Muscle layer of colon (tissue), 2 donors: ENCODE data around the gene B4GALNT4.
"Not testable (repeated sequence)": the region's sequence is repeated elsewhere in the genome, so short reads cannot be mapped to it uniquely, and the experiment has no call there.

ENCODE experiments used
- H3K27ac ChIP-seq: one replicate; pipeline ENCODE4 v1.7.0; 2013; ENCODE audit warnings: low read depth, mild to moderate bottlenecking, low read length, moderate library complexity
- H3K27me3 ChIP-seq, 2 donors: one replicate each; pipeline ENCODE4 v1.7.0; 2013; ENCODE audit warnings: low read length in 2 of 2, mild to moderate bottlenecking in 2 of 2; ENCODE audit not compliant: insufficient read depth in 2 of 2, control insufficient read depth in 1 of 2
- H3K36me3 ChIP-seq: one replicate; pipeline ENCODE4 v1.7.0; 2013; ENCODE audit warnings: mild to moderate bottlenecking, low read length; ENCODE audit not compliant: insufficient read depth
- H3K4me1 ChIP-seq: one replicate; pipeline ENCODE4 v1.7.0; 2013; ENCODE audit warnings: mild to moderate bottlenecking, low read length; ENCODE audit not compliant: insufficient read depth
- H3K4me3 ChIP-seq, 2 donors: one replicate each; pipeline ENCODE4 v1.7.0; 2013; ENCODE audit warnings: low read length in 2 of 2, low read depth in 1 of 2, mild to moderate bottlenecking in 1 of 2, moderate library complexity in 1 of 2
- H3K9ac ChIP-seq: one replicate; pipeline ENCODE4 v1.7.0; 2013; ENCODE audit warnings: low read length
- H3K9me3 ChIP-seq: one replicate; pipeline ENCODE4 v1.7.0; 2013; ENCODE audit warnings: mild to moderate bottlenecking, low read length
- donor health status: abdominal sarcoma.
- donor health status: Adenocarcinoma of cecum.

B4GALNT4 gene

GRCh38 chr11:418343-419247 is 49.3 kb downstream of the B4GALNT4 start:
- Histone ChIP-seq H3K9ac (no peak overlapping the region), H3K27me3 (peaks cover 6 to 54% of the 10 kb centered on the region in 2 donors)

GRCh38 chr11:419248-420005 is 50.1 kb downstream of the B4GALNT4 start:
- Histone ChIP-seq H3K9ac (no peak overlapping the region), H3K27ac (no peak overlapping the region), H3K27me3 (peaks cover 6 to 54% of the 10 kb centered on the region in 2 donors), H3K9me3 (no peaks in the 10 kb centered on the region), H3K4me1 (no peaks in the 10 kb centered on the region), H3K4me3 (no peak overlapping the region), H3K36me3 (no peaks in the 10 kb centered on the region)

More at GRCh38 chr11:418343-419247, 49.3 kb downstream of the B4GALNT4 start:
- Histone ChIP-seq H3K27ac (no peak overlapping the region), H3K4me1 (no peaks in the 10 kb centered on the region), H3K4me3 (no peak overlapping the region), H3K36me3 (no peaks in the 10 kb centered on the region), H3K9me3 (no peaks in the 10 kb centered on the region)

GRCh38 chr11:420054-420910 is 51.0 kb downstream of the B4GALNT4 start:
- H3K9ac ChIP-seq, result no peak overlapping the region
- no peaks in the 10 kb centered on the region for H3K9me3 ChIP-seq
- H3K36me3 ChIP-seq, result no peaks in the 10 kb centered on the region
- no peak overlapping the region for H3K27ac ChIP-seq
- H3K27me3 ChIP-seq, result peaks cover 6 to 52% of the 10 kb centered on the region in 2 donors
- no peak overlapping the region for H3K4me3 ChIP-seq
- no peaks in the 10 kb centered on the region for H3K4me1 ChIP-seq

- Histone ChIP-seq H3K4me3 (no peak overlapping the region), H3K27me3 (peaks cover 6 to 45% of the 10 kb centered on the region in 2 donors)
Measured at GRCh38 chr11:420911-421321, 51.6 kb downstream of the B4GALNT4 start.

GRCh38 chr11:422249-422656 is 53.0 kb downstream of the B4GALNT4 start:
- H3K4me1 ChIP-seq, result no peaks in the 10 kb centered on the region

More at GRCh38 chr11:420911-421321, 51.6 kb downstream of the B4GALNT4 start:
- Histone ChIP-seq H3K9me3 (no peaks in the 10 kb centered on the region), H3K4me1 (no peaks in the 10 kb centered on the region), H3K27ac (no peak overlapping the region), H3K36me3 (no peaks in the 10 kb centered on the region), H3K9ac (no peak overlapping the region)

GRCh38 chr11:424232-424631 is 54.9 kb downstream of the B4GALNT4 start:
- no peak overlapping the region for H3K4me3 ChIP-seq
- H3K9ac ChIP-seq, result no peak overlapping the region
- H3K9me3 ChIP-seq, result no peaks in the 10 kb centered on the region
- H3K36me3 ChIP-seq, result no peaks in the 10 kb centered on the region
- H3K4me1 ChIP-seq, result no peaks in the 10 kb centered on the region
- H3K27ac ChIP-seq, result no peak overlapping the region
- H3K27me3 ChIP-seq, result peaks cover 0 to 13% of the 10 kb centered on the region in 2 donors

More at GRCh38 chr11:422249-422656, 53.0 kb downstream of the B4GALNT4 start:
- Histone ChIP-seq H3K9ac (no peak overlapping the region), H3K9me3 (no peaks in the 10 kb centered on the region), H3K36me3 (no peaks in the 10 kb centered on the region), H3K27me3 (peaks cover 6 to 33% of the 10 kb centered on the region in 2 donors), H3K27ac (no peak overlapping the region), H3K4me3 (no peak overlapping the region)

GRCh38 chr11:424766-425165 is 55.5 kb downstream of the B4GALNT4 start:
- H3K4me3 ChIP-seq, H3K27ac ChIP-seq, H3K9me3 ChIP-seq, H3K27me3 ChIP-seq, H3K36me3 ChIP-seq, H3K9ac ChIP-seq, H3K4me1 ChIP-seq: not testable (repeated sequence)

- H3K9ac ChIP-seq, result no peak overlapping the region
- no peaks in the 10 kb centered on the region for H3K9me3 ChIP-seq
- peaks cover 0 to 3% of the 10 kb centered on the region in 2 donors for H3K27me3 ChIP-seq
- no peak overlapping the region for H3K27ac ChIP-seq
- no peaks in the 10 kb centered on the region for H3K4me1 ChIP-seq
- H3K4me3 ChIP-seq, result no peak overlapping the region
- H3K36me3 ChIP-seq, result no peaks in the 10 kb centered on the region
Measured at GRCh38 chr11:425301-425700, 56.0 kb downstream of the B4GALNT4 start.

GRCh38 chr11:426851-427250 is 57.6 kb downstream of the B4GALNT4 start:
- Histone ChIP-seq H3K4me1 (no peaks in the 10 kb centered on the region), H3K27me3 (no peaks in the 10 kb centered on the region), H3K9me3 (no peaks in the 10 kb centered on the region), H3K4me3 (no peak overlapping the region), H3K27ac (no peak overlapping the region), H3K36me3 (no peaks in the 10 kb centered on the region), H3K9ac (no peak overlapping the region)

GRCh38 chr11:428295-428694 is 59.0 kb downstream of the B4GALNT4 start:
- Histone ChIP-seq H3K36me3 (no peaks in the 10 kb centered on the region), H3K4me1 (no peaks in the 10 kb centered on the region), H3K9ac (no peak overlapping the region), H3K9me3 (no peaks in the 10 kb centered on the region), H3K27me3 (peaks cover 0 to 4% of the 10 kb centered on the region in 2 donors), H3K4me3 (no peak overlapping the region), H3K27ac (no peak overlapping the region)

GRCh38 chr11:429391-429790 is 60.1 kb downstream of the B4GALNT4 start:
- H3K9ac ChIP-seq, result no peak overlapping the region
- no peaks in the 10 kb centered on the region for H3K9me3 ChIP-seq
- no peak overlapping the region for H3K27ac ChIP-seq
- H3K27me3 ChIP-seq, result peaks cover 0 to 4% of the 10 kb centered on the region in 2 donors
- no peaks in the 10 kb centered on the region for H3K36me3 ChIP-seq
- no peak overlapping the region for H3K4me3 ChIP-seq
- no peaks in the 10 kb centered on the region for H3K4me1 ChIP-seq
